SK-N-SH treated with all-trans-retinoic acid at 6 μM for 48 hours (cell line): Measurements from ENCODE around the gene PLCE1.

ENCODE experiments used
- CSDC2 ChIP-seq: fragments of 250-450 bp; sonication (Bioruptor Pico); IDR thresholded peaks from 2 replicates; pipeline ENCODE4 v1.5.0; 2020; ENCODE audit warnings: mild to moderate bottlenecking, moderate library complexity
- ESRRG ChIP-seq: fragments of 250-450 bp; sonication (Bioruptor Pico); IDR thresholded peaks from 2 replicates; pipeline ENCODE4 v1.6.1; 2021; ENCODE audit warnings: mild to moderate bottlenecking
- GLIS3 ChIP-seq: fragments of 250-450 bp; sonication (Bioruptor Pico); IDR thresholded peaks from 2 replicates; pipeline ENCODE4 v1.5.0; 2020; ENCODE audit warnings: mild to moderate bottlenecking, moderate library complexity
- OSR1 ChIP-seq: fragments of 250-450 bp; sonication (Bioruptor Pico); IDR thresholded peaks from 2 replicates; pipeline ENCODE4 v1.8.0; 2022; ENCODE audit warnings: moderate library complexity, mild to moderate bottlenecking, inconsistent platforms
- ZFP30 ChIP-seq: fragments of 450-650 bp; formaldehyde crosslinking; IDR thresholded peaks from 2 replicates; pipeline ENCODE4 v1.5.0; 2022; ENCODE audit warnings: mild to moderate bottlenecking, moderate library complexity
- ZNF565 ChIP-seq: fragments of 450-650 bp; formaldehyde crosslinking; conservative IDR thresholded peaks from 2 replicates; pipeline ENCODE4 v1.5.0; 2020; ENCODE audit warnings: low read depth, mild to moderate bottlenecking, moderate library complexity
- ZNF70 ChIP-seq: fragments of 450-650 bp; formaldehyde crosslinking; IDR thresholded peaks from 2 replicates; pipeline ENCODE4 v1.5.0; 2020; ENCODE audit warnings: mild to moderate bottlenecking, moderate library complexity
- TF ChIP-seq, protein P1 (sequence below): fragments of 250-450 bp; sonication (Bioruptor Pico); IDR thresholded peaks from 2 replicates; pipeline ENCODE4 v1.5.1; 2020; ENCODE audit warnings: low read depth, mild to moderate bottlenecking, moderate library complexity
- TF ChIP-seq, protein P2 (sequence below): fragments of 250-450 bp; sonication (Bioruptor Pico); IDR thresholded peaks from 2 replicates; pipeline ENCODE4 v1.8.0; 2021; ENCODE audit warnings: low read depth, mild to moderate bottlenecking, moderate library complexity, borderline replicate concordance

DNA sequence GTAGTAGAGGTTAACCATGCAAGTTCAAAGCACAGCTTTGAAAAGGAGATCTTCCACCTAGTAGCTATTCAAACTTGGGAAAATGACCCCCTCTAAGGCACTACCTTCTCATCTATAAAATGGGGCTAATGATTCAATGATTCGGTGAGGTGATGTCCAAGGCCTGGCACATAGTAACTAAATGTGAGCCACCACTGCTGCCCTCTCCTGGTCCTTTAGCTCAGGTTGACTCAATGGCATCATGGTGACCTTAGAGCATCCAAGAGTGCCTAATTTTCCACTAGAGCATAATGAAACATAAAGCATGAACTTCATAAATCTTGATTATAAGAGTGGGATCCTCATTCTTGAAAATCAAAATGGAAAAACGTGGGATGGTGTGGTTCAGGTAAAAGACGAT, 16.3 kb upstream of the PLCE1 start:
- TF ChIP-seq GLIS3 (CRISPR knock-in tag) (no peak), ZNF565 (CRISPR knock-in tag) (no peak), CSDC2 (CRISPR knock-in tag) (no peak), OSR1 (CRISPR knock-in tag) (no peak), ZFP30 (no peak), ESRRG (CRISPR knock-in tag) (no peak), ZNF70 (CRISPR knock-in tag) (no peak)
- TF ChIP-seq, protein P1, sequence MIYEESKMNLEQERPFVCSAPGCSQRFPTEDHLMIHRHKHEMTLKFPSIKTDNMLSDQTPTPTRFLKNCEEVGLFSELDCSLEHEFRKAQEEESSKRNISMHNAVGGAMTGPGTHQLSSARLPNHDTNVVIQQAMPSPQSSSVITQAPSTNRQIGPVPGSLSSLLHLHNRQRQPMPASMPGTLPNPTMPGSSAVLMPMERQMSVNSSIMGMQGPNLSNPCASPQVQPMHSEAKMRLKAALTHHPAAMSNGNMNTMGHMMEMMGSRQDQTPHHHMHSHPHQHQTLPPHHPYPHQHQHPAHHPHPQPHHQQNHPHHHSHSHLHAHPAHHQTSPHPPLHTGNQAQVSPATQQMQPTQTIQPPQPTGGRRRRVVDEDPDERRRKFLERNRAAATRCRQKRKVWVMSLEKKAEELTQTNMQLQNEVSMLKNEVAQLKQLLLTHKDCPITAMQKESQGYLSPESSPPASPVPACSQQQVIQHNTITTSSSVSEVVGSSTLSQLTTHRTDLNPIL (CRISPR knock-in tag), result no peak
- TF ChIP-seq, protein P2, sequence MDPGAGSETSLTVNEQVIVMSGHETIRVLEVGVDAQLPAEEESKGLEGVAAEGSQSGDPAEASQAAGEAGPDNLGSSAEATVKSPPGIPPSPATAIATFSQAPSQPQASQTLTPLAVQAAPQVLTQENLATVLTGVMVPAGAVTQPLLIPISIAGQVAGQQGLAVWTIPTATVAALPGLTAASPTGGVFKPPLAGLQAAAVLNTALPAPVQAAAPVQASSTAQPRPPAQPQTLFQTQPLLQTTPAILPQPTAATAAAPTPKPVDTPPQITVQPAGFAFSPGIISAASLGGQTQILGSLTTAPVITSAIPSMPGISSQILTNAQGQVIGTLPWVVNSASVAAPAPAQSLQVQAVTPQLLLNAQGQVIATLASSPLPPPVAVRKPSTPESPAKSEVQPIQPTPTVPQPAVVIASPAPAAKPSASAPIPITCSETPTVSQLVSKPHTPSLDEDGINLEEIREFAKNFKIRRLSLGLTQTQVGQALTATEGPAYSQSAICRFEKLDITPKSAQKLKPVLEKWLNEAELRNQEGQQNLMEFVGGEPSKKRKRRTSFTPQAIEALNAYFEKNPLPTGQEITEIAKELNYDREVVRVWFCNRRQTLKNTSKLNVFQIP, result no peak
